IPS DF 6.9 (cell line): Measurements from ENCODE around the gene NKG7.

ENCODE experiments used
- DNase-seq: peaks from one replicate; pipeline ENCODE4 v3.0.0-alpha.2; 2013; ENCODE audit warnings: low read depth, low spot score
- H3K27ac ChIP-seq: one replicate; pipeline ENCODE4 v1.5.1; 2013; ENCODE audit warnings: low read length, control low read depth
- H3K27me3 ChIP-seq: 2 replicates; pipeline ENCODE4 v1.6.1; 2013; ENCODE audit warnings: mild to moderate bottlenecking, low read length; ENCODE audit not compliant: control insufficient read depth, insufficient read depth
- H3K36me3 ChIP-seq: 2 replicates; pipeline ENCODE4 v1.6.1; 2013; ENCODE audit warnings: low read length; ENCODE audit not compliant: control insufficient read depth, insufficient read depth
- H3K4me1 ChIP-seq: 2 replicates; pipeline ENCODE4 v1.6.1; 2013; ENCODE audit warnings: low read length; ENCODE audit not compliant: control insufficient read depth, insufficient read depth
- H3K4me3 ChIP-seq: 2 replicates; pipeline ENCODE4 v1.5.1; 2013; ENCODE audit warnings: mild to moderate bottlenecking, low read length
- H3K9me3 ChIP-seq: 2 replicates; pipeline ENCODE4 v1.6.1; 2013; ENCODE audit warnings: low read length, inconsistent platforms; ENCODE audit not compliant: control insufficient read depth, insufficient read depth
- WGBS: extraction: QIAGEN DNeasy Blood & Tissue Kit; methylation state at CpG from one replicate; pipeline ENCODE4 v1.1.7; 2013; ENCODE audit warnings: mixed read lengths, missing lambda C conversion rate; ENCODE audit not compliant: insufficient read length, insufficient coverage; 5-methylcytosine and 5-hydroxymethylcytosine counted together

Gene NKG7

GRCh38 chr19:51337141-51337860, 35.2 kb downstream of the NKG7 start:
- no peaks in the 10 kb centered on the region for H3K9me3 ChIP-seq
- H3K27ac ChIP-seq: no peak overlapping the region
- H3K36me3 ChIP-seq: no peaks in the 10 kb centered on the region
- no peak for DNase-seq
- H3K4me3 ChIP-seq: no peak overlapping the region
- peaks cover 5% of the 10 kb centered on the region for H3K4me1 ChIP-seq
- WGBS: no CpG with 5 or more reads among the region's 13 CpGs
- no peaks in the 10 kb centered on the region; the same call in 1 of the 2 replicates for H3K27me3 ChIP-seq

DNA sequence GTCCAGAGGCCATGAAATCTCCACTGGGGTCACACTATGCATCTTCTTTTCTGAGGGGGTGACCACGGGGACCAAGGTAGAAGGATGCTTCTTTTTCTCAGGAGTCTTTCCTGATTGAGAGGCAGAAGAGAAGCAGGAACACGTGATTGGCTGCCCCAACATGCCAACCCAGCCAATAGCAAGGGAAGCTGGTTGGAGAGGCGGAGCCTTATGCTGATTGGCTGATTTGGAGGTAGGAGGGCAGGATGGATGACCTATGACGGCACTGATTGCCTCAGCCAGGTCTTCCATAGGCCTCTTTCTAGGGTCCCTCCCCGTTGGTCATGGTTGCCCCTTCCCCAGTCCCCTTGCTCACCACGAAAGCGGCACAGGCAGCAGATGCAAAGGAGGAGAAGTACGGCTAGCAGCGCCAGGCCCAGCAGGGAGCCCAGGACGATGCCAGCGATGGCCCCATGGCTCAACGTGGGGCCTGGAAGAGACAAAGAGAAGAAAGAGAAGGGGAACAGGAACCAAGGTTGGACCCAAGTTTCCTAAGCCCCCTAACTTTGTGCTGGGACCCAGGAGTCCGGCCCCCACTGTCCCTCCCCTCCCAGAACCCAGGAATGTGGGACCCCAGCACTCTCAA, 38.5 kb downstream of the NKG7 start:
- H3K27me3 ChIP-seq: no peaks in the 10 kb centered on the region
- no peak for DNase-seq
- H3K9me3 ChIP-seq: no peaks in the 10 kb centered on the region
- no peaks in the 10 kb centered on the region for H3K36me3 ChIP-seq
- WGBS: no CpG with 5 or more reads among the region's 13 CpGs
- H3K4me1 ChIP-seq: no peaks in the 10 kb centered on the region
- H3K4me3 ChIP-seq: no peak overlapping the region
- H3K27ac ChIP-seq: no peak overlapping the region

- no peak overlapping the region for H3K27ac ChIP-seq
- DNase-seq: no peak
- H3K4me1 ChIP-seq: peaks cover 1% of the 10 kb centered on the region; the same call in 1 of the 2 replicates
- H3K4me3 ChIP-seq: no peak overlapping the region
- H3K36me3 ChIP-seq: no peaks in the 10 kb centered on the region
- no peaks in the 10 kb centered on the region for H3K9me3 ChIP-seq
- H3K27me3 ChIP-seq: no peaks in the 10 kb centered on the region
- no CpG with 5 or more reads among the region's 6 CpGs for WGBS
Measured at GRCh38 chr19:51331716-51332115, 40.7 kb downstream of the NKG7 start.

GRCh38 chr19:51331193-51331592, 41.3 kb downstream of the NKG7 start:
- Histone ChIP-seq H3K4me3 (no peak overlapping the region), H3K36me3 (no peaks in the 10 kb centered on the region), H3K4me1 (peaks cover 1% of the 10 kb centered on the region; the same call in 1 of the 2 replicates), H3K27ac (no peak overlapping the region), H3K27me3 (no peaks in the 10 kb centered on the region), H3K9me3 (no peaks in the 10 kb centered on the region)
- WGBS: no CpG with 5 or more reads among the region's 3 CpGs
- DNase-seq: no peak

GRCh38 chr19:51330366-51330765, 42.1 kb downstream of the NKG7 start:
- WGBS: no CpG with 5 or more reads among the region's 4 CpGs
- Histone ChIP-seq H3K4me3 (no peak overlapping the region), H3K4me1 (peaks cover 1% of the 10 kb centered on the region; the same call in 1 of the 2 replicates), H3K27me3 (no peaks in the 10 kb centered on the region), H3K9me3 (no peaks in the 10 kb centered on the region), H3K27ac (no peak overlapping the region), H3K36me3 (no peaks in the 10 kb centered on the region)
- DNase-seq: no peak

DNA sequence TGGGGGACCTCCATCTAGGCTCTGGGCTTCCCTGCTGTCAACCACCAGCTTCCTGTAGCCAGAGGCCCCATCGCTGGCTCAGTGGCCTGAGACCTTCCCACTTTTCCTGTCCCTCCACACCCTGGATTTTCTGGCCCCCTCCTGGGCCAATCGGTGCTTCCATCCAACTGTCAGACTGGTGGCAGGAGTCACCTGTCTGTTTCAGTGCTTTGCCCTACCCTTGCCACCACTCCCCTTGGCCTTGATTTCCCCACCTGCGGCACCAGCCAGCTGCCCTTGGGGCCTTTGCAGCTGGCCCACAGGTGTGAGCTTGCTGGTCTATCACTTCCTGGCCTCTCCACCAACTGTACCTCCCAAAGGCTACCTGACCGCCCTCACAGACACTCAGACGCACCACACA, 43.0 kb downstream of the NKG7 start:
- H3K9me3 ChIP-seq: no peaks in the 10 kb centered on the region
- no CpG with 5 or more reads among the region's 5 CpGs for WGBS
- H3K27me3 ChIP-seq: no peaks in the 10 kb centered on the region
- no peak overlapping the region for H3K4me3 ChIP-seq
- DNase-seq: no peak
- H3K27ac ChIP-seq: no peak overlapping the region
- H3K36me3 ChIP-seq: no peaks in the 10 kb centered on the region
- H3K4me1 ChIP-seq: peaks cover 1% of the 10 kb centered on the region; the same call in 1 of the 2 replicates

DNA sequence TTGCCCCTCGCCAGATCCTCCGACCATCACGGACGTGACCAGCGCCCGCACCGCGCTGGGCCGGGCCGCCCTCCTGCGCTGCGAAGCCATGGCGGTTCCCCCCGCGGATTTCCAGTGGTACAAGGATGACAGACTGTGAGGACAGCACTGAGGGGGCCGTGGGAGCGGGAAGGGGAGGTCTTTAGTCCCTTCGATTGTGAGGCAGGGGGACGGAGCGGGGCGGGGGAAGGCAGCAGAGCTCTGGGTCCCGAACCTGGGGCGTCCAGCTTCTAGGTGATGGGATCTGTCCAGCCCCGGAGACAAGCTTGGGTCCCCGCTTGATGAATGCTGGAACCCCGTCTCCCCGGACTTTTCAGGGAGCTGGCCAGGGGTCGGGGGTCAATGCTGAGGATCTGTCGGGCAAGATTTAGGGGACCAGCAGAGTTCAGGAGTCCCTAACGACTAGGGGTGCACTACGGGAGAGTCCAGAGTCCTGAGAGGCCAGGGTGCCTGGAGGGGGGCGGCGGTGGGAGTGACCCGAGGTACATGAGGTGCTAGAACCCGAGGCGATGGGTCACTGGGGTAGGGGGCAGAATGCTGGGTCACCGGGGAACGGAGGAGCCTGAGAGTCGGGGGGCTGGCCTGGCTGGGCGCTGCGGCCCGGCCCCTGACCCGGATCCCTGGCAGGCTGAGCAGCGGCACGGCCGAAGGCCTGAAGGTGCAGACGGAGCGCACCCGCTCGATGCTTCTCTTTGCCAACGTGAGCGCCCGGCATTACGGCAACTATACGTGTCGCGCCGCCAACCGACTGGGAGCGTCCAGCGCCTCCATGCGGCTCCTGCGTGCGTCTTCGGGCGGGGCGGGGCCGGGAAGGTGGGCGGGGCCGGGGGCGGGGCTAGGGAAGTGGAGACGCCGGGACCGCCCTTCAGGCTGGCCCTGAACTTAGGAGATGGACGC, 45.1 kb downstream of the NKG7 start:
- H3K4me1 ChIP-seq: peaks cover 1% of the 10 kb centered on the region; the same call in 1 of the 2 replicates
- DNase-seq: no peak
- H3K27ac ChIP-seq: no peak overlapping the region
- H3K36me3 ChIP-seq: no peaks in the 10 kb centered on the region
- H3K27me3 ChIP-seq: no peaks in the 10 kb centered on the region
- no peaks in the 10 kb centered on the region for H3K9me3 ChIP-seq
- H3K4me3 ChIP-seq: no peak overlapping the region; the same call in 1 of the 2 replicates
- no CpG with 5 or more reads among the region's 75 CpGs for WGBS

- H3K36me3 ChIP-seq: no peaks in the 10 kb centered on the region
- H3K27ac ChIP-seq: no peak overlapping the region
- no peak for DNase-seq
- no peaks in the 10 kb centered on the region for H3K9me3 ChIP-seq
- WGBS: no CpG with 5 or more reads among the region's 36 CpGs
- H3K4me3 ChIP-seq: no peak overlapping the region
- H3K27me3 ChIP-seq: no peaks in the 10 kb centered on the region
- peaks cover 1% of the 10 kb centered on the region; the same call in 1 of the 2 replicates for H3K4me1 ChIP-seq
Measured at GRCh38 chr19:51326216-51327065, 46.0 kb downstream of the NKG7 start.

GRCh38 chr19:51325161-51325976, 47.1 kb downstream of the NKG7 start:
- H3K36me3 ChIP-seq: no peaks in the 10 kb centered on the region
- H3K4me1 ChIP-seq: peaks cover 1% of the 10 kb centered on the region; the same call in 1 of the 2 replicates
- H3K27ac ChIP-seq: no peak overlapping the region
- no peaks in the 10 kb centered on the region for H3K9me3 ChIP-seq
- no CpG with 5 or more reads among the region's 26 CpGs for WGBS
- no peak overlapping the region for H3K4me3 ChIP-seq
- no peaks in the 10 kb centered on the region for H3K27me3 ChIP-seq
- no peak for DNase-seq
